ENCODE data around the gene CCDC120.
A peak's percentile ranks its signal among the peaks of the same experiment; 100 is the strongest.

CCDC120 gene

GRCh38 chrX:49069038-49069437 lies 10.2 kb downstream of the CCDC120 start:
- Histone ChIP-seq H3K27ac (no peak overlapping the region), H3K4me3 (ENCODE audit: low read depth in 1 of 2, low read length in 1 of 2) (no peak overlapping the region), H3K27me3 (no peaks in the 10 kb centered on the region), H3K4me1 (ENCODE audit: control insufficient read depth in 1 of 2, insufficient read depth in 1 of 2, low read depth in 1 of 2, low read length in 1 of 2) (peaks cover 0 to 7% of the 10 kb centered on the region in 2 experiments), H3K9me3 (no peaks in the 10 kb centered on the region), H3K36me3 (no peaks in the 10 kb centered on the region)
- no peak for TF ChIP-seq CTCF (IDR thresholded peaks at IDR 0.05)

- no peak for TF ChIP-seq CTCF (IDR thresholded peaks at IDR 0.05)
- Histone ChIP-seq H3K4me3 (ENCODE audit: low read depth in 1 of 2, low read length in 1 of 2) (no peak overlapping the region), H3K36me3 (peaks cover 13% of the 10 kb centered on the region), H3K27ac (no peak overlapping the region), H3K4me1 (ENCODE audit: control insufficient read depth in 1 of 2, insufficient read depth in 1 of 2, low read depth in 1 of 2, low read length in 1 of 2) (peaks cover 0 to 11% of the 10 kb centered on the region in 2 experiments), H3K9me3 (no peaks in the 10 kb centered on the region), H3K27me3 (no peaks in the 10 kb centered on the region)
Observed at GRCh38 chrX:49070988-49071387, 12.2 kb downstream of the CCDC120 start.

- Histone ChIP-seq H3K4me3 (ENCODE audit: low read depth in 1 of 2, low read length in 1 of 2) (no peak overlapping the region), H3K9me3 (no peaks in the 10 kb centered on the region), H3K27ac (no peak overlapping the region), H3K27me3 (no peaks in the 10 kb centered on the region), H3K36me3 (peaks cover 24% of the 10 kb centered on the region), H3K4me1 (ENCODE audit: control insufficient read depth in 1 of 2, insufficient read depth in 1 of 2, low read depth in 1 of 2, low read length in 1 of 2) (peaks cover 0 to 11% of the 10 kb centered on the region in 2 experiments)
- TF ChIP-seq CTCF (IDR thresholded peaks at IDR 0.05): no peak
Observed at GRCh38 chrX:49071877-49072711, 13.3 kb downstream of the CCDC120 start.

- Histone ChIP-seq H3K27ac (no peak overlapping the region), H3K27me3 (no peaks in the 10 kb centered on the region), H3K36me3 (peaks cover 30% of the 10 kb centered on the region), H3K9me3 (no peaks in the 10 kb centered on the region), H3K4me3 (ENCODE audit: low read depth in 1 of 2, low read length in 1 of 2) (no peak overlapping the region), H3K4me1 (ENCODE audit: control insufficient read depth in 1 of 2, insufficient read depth in 1 of 2, low read depth in 1 of 2, low read length in 1 of 2) (peaks cover 0 to 11% of the 10 kb centered on the region in 2 experiments)
- no peak for TF ChIP-seq CTCF (IDR thresholded peaks at IDR 0.05)
Observed at GRCh38 chrX:49072712-49073095, 13.9 kb downstream of the CCDC120 start.

GRCh38 chrX:49073601-49074575 lies 15.1 kb downstream of the CCDC120 start, which contains the start of gene PRAF2:
TSS of gene PRAF2 (minus strand) at chrX:49074002. CDS start at chrX:49073987, 15 bp downstream.
- H3K27ac ChIP-seq: peak within 1 kb of the TSS; percentile 75
- peaks cover 33% of the 10 kb centered on the region for H3K36me3 ChIP-seq
- H3K27me3 ChIP-seq: no peaks in the 10 kb centered on the region
- H3K4me3 ChIP-seq (ENCODE audit: low read depth in 1 of 2, low read length in 1 of 2): peak within 1 kb of the TSS; percentile 62
- TF ChIP-seq CTCF (IDR thresholded peaks at IDR 0.05): peak; percentile 32
- H3K9me3 ChIP-seq: no peaks in the 10 kb centered on the region
- H3K4me1 ChIP-seq (ENCODE audit: control insufficient read depth in 1 of 2, insufficient read depth in 1 of 2, low read depth in 1 of 2, low read length in 1 of 2): peaks cover 6 to 16% of the 10 kb centered on the region in 2 experiments
